WI38 (cell line): ENCODE measurements around the gene MEPCE.

Source experiments
- H3K4me3 ChIP-seq: 2 replicates; pipeline ENCODE4 v1.5.1; 2011; ENCODE audit warnings: low read depth, mild to moderate bottlenecking, control low read depth, low read length
- TF ChIP-seq, protein P1 (sequence below): IDR thresholded peaks from 2 replicates; pipeline ENCODE4 v1.5.1; 2012; ENCODE audit warnings: low read depth, mild to moderate bottlenecking, control low read depth, low read length

The MEPCE gene

DNA sequence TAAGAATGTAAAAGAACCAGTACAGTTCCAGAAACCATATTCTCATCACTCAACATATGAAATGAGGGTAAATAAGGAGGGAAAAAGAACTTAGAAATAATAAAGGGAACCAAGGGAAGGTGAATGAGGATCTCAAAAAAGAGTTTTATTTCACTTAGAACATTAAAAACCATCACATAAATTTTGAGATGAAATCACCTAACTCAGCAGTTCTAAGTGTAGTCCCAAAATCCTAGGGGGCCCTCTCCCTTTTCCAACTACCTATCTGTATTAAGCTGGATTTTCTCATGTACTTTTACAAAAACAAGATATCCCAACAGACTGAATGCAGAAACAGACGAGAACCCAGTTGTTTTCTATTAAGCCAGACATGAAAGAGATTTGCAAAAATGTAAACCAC is 4.3 kb upstream of the MEPCE start:
- H3K4me3 ChIP-seq, result no peak overlapping the region
- TF ChIP-seq, protein P1, sequence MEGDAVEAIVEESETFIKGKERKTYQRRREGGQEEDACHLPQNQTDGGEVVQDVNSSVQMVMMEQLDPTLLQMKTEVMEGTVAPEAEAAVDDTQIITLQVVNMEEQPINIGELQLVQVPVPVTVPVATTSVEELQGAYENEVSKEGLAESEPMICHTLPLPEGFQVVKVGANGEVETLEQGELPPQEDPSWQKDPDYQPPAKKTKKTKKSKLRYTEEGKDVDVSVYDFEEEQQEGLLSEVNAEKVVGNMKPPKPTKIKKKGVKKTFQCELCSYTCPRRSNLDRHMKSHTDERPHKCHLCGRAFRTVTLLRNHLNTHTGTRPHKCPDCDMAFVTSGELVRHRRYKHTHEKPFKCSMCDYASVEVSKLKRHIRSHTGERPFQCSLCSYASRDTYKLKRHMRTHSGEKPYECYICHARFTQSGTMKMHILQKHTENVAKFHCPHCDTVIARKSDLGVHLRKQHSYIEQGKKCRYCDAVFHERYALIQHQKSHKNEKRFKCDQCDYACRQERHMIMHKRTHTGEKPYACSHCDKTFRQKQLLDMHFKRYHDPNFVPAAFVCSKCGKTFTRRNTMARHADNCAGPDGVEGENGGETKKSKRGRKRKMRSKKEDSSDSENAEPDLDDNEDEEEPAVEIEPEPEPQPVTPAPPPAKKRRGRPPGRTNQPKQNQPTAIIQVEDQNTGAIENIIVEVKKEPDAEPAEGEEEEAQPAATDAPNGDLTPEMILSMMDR, result no peak

DNA sequence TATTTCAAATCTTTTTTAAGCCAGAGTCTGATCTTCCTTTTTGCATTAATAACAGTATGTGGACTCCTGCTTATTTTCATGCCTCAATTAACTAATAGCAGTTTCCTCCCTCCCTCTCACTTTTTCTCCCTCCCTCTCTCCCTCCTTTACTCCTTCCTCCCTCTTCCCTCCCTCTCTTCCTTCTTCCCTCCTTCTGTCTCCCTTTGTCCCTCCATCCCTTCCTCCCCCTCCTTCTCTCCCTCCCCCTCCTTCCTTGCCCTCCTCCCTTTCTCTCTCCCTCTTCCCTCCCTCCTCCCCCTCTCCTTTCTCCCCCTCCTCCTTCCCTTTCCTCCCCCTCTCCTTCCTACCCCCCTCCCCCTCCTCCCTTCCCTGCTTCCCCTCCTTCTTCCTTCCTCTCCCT is 3.1 kb upstream of the MEPCE start:
- H3K4me3 ChIP-seq, result no peak overlapping the region
- TF ChIP-seq, protein P1, result no peak

DNA sequence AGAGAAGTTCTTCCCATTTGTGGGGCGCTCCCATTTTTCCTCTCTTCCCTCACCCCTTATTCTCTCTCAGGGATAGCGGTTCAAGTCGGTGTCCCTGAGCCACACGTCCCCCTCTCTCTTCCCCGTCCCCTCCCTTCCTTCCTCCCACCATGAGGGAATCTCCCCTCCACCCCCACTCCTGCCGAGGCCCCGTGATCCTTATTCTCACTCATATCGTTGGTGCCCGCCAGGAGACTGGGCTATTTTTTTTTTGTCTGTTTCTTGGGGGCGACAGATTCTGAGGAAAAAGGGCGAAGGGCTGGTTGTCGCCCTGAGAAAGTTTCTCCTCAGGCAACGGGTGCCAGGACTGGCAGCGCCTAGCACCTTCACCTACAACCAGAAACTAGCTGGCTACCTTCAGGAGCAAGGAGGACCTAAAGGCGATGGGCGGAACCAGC is 1.9 kb upstream of the MEPCE start:
- TF ChIP-seq, protein P1, result no peak
- H3K4me3 ChIP-seq, result peak overlapping the region; percentile 81

DNA sequence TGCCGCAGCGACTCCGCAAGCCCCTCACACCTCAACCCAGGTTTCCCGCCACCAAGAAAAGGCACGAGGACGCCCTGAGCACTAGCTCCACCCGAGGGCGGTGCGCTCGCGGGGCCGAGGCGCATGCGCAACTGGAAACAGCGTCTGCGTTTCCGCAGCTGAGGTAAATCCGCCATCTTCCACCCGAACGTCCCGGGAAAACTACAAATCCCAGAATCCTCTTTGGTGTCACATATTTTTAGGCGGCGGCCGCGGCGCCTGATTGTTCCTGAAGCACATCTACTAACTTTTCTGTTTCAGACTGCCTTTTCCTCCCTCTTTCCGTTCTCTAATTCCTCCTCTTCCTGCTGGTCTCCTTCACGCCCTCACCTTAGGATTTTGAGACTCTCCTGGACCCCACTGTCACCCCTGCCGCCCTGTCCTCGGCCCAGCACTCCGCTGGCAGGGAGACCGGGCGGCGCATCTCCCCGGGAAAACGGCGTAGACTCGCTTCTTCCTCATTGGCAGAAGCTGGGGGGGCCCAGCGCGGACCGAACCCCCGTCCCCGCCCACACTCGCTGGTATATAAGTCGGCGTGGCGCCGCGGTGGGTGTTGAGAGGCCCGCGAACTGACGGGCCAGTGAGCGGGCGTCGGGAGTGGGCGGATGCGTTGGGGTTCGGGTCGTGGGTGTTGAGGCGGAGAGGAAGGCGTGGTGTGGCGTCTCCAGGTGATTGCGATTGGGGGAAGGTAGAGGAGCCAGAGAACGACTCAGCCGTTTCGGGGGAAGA is 1.2 kb upstream of the MEPCE start, which contains the start of gene ZCWPW1:
Gene ZCWPW1, minus strand, starts transcription at position 505 of the 768 bp plus-strand sequence. CDS start 8,054 bp downstream, outside the sequence.
- TF ChIP-seq, protein P1, result no peak
- peak within 1 kb of the TSS; percentile 81 for H3K4me3 ChIP-seq

DNA sequence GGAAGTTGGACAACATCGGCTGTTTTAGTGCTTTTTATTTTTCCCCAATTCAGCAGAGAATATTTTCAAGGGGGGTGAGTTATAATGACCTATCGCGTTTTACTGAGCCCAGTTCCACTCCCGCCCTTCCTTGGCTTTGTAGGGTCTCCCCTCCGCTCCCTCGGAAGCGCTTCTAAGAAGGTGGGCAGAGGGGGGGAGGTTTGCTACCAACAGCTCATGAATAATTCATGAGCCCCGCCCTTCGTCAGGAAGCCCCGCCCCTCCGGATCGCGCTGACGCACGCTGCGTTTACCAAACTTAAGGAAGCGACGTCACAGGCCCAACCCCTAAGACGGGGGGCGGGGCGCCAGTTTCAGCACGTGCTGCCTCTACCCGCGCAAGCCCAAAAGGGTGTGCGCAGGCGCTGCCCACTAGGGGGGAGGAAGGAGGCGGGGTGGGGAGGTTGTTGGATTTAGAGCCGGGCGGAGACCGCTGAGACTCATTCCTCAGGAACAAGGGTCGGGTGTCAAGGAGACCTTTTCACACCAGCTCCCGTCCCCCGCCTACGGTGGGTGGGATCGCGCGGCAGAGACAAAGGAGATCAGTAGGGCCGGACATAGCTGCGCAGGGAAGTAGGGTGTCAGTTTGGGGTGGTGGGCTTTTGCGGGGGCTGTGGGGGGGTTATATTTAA is 529 bp upstream of the MEPCE start:
- peak overlapping the region; percentile 81 for H3K4me3 ChIP-seq
- TF ChIP-seq, protein P1, result no peak

DNA sequence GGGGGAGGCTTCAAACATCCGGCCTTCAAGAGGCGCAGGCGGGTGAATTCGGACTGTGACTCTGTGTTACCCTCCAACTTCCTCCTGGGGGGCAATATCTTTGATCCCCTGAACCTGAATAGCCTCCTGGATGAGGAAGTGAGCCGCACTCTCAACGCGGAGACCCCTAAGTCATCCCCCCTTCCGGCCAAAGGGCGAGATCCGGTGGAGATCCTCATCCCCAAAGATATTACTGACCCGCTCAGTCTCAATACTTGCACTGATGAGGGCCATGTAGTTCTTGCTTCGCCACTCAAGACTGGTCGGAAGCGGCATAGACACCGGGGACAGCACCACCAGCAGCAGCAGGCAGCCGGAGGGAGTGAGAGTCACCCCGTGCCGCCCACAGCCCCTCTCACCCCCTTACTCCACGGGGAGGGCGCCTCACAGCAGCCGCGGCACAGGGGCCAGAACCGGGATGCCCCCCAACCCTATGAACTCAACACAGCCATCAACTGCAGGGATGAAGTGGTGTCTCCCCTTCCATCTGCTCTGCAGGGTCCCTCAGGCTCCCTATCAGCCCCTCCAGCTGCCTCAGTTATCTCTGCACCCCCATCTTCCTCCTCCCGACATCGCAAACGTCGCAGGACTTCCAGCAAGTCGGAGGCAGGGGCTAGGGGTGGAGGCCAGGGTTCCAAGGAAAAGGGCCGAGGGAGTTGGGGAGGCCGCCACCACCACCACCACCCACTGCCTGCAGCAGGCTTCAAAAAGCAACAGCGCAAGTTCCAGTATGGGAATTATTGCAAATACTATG is 1.1 kb downstream of the MEPCE start:
- TF ChIP-seq, protein P1, result no peak
- H3K4me3 ChIP-seq, result peak overlapping the region; percentile 81

DNA sequence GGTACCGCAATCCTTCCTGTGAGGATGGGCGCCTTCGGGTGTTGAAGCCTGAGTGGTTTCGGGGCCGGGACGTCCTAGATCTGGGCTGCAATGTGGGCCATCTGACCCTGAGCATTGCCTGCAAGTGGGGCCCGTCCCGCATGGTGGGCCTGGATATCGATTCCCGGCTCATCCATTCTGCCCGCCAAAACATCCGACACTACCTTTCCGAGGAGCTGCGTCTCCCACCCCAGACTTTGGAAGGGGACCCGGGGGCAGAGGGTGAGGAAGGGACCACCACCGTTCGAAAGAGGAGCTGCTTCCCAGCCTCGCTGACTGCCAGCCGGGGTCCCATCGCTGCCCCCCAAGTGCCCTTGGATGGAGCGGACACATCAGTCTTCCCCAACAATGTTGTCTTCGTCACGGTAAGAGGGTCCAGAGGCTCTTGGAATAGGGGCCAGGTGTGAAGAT is 1.7 kb downstream of the MEPCE start:
- peak overlapping the region; percentile 81 for H3K4me3 ChIP-seq
- TF ChIP-seq, protein P1, result no peak
